SK-N-MC (cell line): Measurements from ENCODE around the gene PRR7.

Experiments
- EZH2 ChIP-seq: fragments of 200-600 bp; sonication (generic); IDR thresholded peaks from one replicate; pipeline ENCODE4 v1.6.1; 2017; ENCODE audit warnings: antibody characterized with exemption
- FOXP2 ChIP-seq: optimal IDR thresholded peaks from 2 replicates; pipeline ENCODE3; 2011; ENCODE audit warnings: mild to moderate bottlenecking, moderate library complexity; ENCODE audit not compliant: insufficient read depth; ENCODE audit errors: extremely low read length, control extremely low read depth
- POLR2AphosphoS5 ChIP-seq: IDR thresholded peaks from 2 replicates; pipeline ENCODE4 v1.6.1; 2012; ENCODE audit warnings: mild to moderate bottlenecking, low read depth, low read length, borderline replicate concordance

GRCh38 chr5:177425196-177425800 is 21.3 kb upstream of the PRR7 start:
- no peak for TF ChIP-seq POLR2AphosphoS5
- TF ChIP-seq EZH2 = no peak
- no peak for TF ChIP-seq FOXP2
